HG03342 (cell line): ENCODE measurements around the gene PEAK3.
A peak's percentile ranks its signal among the peaks of the same experiment; 100 is the strongest.
"Not testable (repeated sequence)": the region's sequence is repeated elsewhere in the genome, so short reads cannot be mapped to it uniquely, and the experiment has no call there.

Source experiments
- ATAC-seq: cut with Tn5 transposase; IDR thresholded peaks from one replicate; pipeline ENCODE4 v1.9.1; 2021; ENCODE audit warnings: mild to moderate bottlenecking, moderate library complexity; ENCODE audit not compliant: unreplicated experiment

The PEAK3 gene

DNA sequence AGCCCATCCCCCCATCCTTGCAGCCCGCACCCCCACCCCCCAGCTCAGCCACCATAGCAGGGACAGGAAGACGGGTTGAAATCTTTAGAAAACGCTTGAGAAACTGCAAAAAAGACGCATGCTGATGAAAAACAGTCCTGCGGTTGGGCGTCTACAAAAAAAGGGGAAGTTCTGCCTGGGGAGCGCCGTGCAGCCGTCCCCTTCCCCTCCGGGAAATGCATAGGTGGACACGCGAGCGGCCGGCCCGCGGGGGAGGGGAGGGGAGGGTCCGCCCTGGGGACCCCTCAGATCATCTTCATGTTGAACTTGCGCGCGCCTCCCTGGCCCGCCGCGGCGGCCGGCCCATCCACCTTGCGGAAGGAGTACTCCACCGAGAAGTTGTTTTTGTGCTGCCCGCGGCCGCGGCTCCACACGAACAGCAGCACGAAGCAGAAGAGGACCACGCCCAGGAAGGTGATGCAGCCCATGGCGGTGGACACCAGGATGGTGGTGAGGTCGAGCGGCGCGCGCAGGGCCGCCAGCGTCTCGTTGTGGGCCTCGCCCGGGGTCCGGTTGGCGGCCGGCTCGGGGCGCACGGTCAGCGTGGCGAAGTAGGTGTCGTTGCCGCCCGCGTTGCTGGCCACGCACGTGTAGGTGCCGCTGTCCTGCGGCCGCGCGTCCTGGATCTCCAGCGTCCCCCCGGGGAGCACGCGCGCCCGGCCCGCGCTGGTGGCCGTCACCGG, 7.9 kb upstream of the PEAK3 start:
- ATAC-seq: no peak

DNA sequence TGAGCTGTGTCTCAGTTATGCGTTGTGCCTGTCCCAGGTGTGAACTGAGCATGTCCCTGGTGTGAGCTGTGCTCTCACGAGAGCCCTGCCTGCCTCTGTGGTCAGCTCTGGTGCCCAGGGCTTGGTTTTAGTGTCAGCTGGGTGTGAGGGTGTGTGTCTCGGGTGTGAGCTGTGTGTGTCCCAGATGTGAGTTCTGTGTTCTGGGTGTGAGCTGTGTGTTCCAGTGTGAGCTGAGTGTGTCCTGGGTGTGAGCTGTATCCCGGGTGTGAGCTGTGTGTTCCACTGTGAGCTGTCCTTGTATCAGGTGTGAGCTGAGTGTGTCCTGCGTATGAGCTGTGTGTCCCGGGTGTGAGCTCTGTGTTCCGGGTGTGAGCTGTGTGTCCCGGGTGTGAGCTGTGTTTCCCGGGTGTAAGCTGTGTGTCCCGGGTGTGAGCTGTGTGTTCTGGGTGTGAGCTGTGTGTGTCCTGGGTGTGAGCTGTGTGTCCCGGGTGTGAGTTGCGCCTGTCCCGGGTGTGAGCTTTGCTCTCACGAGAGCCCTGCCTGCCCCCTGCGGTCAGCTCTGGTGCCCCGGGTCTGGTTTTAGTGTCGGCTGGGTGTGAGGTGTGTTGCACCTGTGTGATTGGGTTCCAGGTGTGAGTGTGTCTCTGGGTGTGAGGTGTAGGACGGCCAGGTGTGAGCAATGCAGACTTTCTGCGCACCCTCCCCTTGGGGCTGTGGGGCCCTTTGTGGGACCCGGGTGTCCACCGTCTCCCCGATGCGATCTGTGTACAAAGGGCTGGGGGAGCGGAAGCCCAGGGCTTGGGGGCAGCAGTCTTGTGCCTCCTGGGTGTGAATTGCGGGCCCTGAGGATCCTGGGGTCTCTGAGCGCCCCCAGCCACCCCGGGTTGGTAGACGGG, 7.1 kb upstream of the PEAK3 start:
- no peak for ATAC-seq

DNA sequence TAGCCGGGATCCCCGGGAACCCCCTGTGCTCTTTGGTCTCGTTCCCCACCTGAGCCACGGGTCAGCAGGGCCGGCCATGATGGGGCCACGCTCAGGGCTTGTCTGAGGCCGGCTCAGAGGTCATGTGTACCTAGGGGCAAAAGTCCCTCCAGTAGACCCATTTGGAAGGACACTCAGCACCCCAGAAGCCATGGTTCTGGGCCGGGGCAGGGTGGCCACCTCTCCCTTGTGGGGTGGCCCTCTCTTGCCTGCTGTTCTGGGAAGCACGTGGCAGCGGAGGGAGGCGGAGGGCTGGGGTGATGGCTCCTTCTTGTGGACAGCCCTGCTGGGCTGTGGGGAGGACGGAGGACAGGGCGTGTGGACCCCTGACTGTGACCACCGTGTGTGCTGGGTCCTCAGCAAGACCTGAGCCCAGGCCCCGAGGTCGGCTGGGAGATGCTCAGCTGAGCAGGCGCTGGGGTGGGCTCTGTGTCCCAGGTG, 6.4 kb upstream of the PEAK3 start:
- no peak for ATAC-seq

DNA sequence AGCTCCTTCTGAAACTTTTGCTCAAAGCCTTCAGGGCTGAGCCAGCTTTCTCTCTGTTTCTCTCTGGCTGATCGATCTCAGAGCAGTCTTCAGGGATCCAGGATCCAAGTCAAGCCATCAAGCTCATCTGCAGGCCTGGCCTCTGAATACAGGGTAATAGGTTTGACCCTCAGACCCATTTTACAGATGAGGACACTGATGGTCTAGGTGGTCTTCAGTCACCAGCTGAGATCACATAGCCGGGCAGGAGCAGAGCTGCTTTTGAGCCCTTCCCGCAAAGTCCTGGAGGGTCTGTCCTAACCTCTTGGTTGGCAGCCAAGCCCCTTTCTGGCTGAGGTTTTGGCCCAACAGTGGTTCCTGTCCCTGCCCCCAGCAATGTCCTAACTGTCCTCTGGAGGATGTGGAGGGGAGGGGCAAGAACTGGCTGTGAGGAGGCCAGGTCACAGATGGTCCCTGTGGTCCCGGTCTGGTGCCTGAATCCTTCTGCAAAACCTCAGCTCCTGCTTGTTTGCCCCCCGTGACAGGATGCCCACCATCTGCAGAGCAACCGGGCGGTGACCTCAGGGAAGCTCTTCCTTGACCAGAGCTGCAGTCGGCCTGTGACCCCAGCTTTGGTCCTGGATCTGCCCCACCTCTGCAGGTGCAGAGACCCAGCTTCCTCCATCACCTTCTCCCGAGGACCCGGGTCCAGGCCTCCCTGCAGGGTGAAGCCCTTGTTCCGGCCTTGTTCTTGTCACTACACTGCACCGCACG, 5.8 kb upstream of the PEAK3 start:
- ATAC-seq: no peak

DNA sequence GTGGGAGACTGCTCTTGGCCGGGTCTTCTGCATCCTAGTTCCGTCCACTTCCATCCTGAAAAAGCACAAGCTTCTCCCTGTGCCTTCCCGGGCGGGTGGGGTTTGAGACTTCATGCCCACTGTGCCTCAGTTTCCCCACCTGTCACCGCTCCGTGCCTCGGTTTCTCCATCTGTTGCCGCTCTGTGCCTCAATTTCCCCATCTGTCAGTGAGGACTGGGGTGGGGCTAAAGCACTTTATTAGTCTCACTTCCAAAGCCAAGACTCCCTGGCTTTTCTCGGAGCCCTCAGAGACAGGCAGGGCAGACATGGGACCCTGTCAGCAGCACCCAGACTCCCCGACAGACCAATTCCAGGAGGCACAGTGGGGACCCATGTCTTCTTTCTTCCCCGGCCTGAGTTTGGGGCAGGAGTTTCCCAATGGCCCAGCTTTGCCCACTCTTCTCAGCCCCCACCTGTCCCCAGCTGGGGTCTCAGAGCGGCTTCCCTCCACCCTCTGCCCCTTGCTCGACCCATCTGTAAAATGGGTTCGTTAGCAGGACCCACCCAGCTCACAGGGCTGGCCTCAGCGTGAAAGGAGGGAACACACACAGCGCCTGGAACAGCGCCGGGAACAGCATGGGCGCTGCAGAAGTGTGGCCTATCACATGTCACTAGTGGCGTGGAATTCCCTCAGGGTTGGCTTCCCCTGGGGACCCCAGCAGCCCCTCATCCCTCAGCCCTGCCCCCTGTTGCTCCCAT, 4.6 kb upstream of the PEAK3 start:
- ATAC-seq: no peak

DNA sequence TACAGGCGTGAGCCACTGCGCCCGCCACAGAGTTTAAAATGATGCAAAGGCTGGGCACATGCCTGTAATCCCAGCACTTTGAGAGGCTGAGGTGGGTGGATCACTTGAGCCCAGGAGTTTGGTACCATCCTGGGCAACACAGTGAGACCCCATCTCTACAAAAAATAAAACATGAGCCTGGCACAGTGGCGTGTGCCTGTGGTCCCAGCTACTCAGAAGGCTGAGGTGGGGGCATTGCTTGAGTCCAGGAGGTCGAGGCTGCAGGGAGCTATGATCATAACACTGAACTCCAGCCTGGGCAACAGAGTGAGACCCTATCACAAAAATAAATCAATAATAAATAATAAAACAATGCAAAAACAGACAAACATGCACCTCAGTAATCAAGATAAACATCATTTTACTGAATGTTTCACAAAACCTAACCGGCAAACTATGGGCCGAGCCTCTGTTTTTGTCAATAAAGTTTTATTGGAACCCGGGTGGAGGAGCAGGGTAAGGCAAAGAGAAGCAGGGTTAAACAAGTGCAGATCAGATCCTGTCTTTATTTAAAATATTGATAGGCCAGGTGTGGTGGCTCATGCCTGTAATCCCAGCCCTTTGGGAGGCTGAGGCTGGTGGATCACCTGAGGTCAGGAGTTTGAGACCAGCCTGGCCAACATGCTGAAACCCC, 2.0 kb upstream of the PEAK3 start:
- no peak for ATAC-seq

DNA sequence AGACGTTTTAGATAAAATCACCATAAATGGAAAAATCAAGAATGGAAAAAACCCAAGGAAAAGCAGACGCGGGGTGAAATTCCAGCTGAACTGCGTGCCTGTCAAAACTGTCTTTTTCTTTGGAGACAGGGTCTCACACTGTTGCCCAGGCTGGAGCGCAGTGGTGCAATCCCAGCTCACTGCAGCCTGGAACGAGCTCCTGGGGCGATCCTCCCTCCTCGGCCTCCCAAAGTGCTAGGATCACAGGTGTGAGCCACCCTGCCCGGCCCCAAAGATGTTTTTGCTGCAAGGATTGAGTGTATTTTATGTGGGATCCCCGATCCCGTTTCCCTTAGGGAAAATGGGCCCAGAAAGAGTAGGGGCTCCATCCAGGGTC, 875 bp upstream of the PEAK3 start:
- no peak for ATAC-seq

DNA sequence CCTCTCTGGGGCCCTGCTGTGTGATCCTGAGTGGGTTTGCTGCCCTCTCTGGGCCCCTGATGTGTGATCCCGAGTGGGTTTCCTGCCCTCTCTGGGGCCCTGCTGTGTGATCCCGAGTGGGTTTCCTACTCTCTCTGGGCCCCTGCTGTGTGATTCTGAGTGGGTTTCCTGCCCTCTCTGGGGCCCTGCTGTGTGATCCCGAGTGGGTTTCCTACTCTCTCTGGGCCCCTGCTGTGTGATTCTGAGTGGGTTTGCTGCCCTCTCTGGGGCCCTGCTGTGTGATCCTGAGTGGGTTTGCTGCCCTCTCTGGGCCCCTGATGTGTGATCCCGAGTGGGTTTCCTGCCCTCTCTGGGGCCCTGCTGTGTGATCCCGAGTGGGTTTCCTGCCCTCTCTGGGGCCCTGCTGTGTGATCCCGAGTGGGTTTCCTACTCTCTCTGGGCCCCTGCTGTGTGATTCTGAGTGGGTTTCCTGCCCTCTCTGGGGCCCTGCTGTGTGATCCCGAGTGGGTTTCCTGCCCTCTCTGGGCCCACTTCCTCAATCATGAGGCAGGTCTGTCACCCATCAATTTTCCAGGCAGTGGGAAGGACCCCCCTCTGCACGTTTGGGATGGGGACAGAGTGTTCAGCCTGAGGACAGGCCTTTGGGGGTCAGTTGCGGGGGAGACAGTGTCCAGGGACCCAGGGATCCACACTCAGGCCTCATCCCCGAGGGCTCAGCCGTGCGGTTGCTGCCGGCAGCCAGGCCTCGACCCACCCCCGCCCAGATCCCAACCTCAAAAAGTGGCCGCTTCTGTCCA, 512 bp downstream of the PEAK3 start:
- ATAC-seq: not testable (repeated sequence)

DNA sequence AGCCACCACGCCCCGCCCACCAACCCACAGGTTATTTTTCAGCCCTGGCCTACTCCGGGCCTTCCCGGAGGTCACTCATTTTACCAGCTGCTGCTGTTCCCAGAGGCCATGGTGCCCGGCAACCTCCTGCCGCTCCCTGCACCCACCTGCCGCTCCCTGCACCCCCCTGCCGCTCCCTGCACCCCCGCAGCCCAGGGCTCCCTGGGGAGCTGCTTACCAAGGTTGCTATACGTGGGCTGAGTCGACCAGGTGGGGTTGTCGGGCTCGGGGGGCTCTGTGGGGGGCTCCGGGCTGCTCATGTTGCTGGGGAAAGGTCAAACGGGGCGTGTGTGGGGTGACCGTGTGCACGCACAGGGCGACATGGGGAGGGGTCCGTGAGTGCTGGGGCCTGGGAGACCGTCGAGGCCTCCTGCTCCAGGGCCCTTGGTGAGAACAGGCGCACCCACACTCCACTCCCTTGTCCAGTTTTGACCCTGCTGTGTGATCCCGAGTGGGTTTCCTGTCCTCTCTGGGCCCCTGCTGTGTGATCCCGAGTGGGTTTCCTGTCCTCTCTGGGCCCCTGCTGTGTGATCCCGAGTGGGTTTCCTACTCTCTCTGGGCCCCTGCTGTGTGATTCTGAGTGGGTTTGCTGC, 1.2 kb downstream of the PEAK3 start:
- no peak for ATAC-seq

DNA sequence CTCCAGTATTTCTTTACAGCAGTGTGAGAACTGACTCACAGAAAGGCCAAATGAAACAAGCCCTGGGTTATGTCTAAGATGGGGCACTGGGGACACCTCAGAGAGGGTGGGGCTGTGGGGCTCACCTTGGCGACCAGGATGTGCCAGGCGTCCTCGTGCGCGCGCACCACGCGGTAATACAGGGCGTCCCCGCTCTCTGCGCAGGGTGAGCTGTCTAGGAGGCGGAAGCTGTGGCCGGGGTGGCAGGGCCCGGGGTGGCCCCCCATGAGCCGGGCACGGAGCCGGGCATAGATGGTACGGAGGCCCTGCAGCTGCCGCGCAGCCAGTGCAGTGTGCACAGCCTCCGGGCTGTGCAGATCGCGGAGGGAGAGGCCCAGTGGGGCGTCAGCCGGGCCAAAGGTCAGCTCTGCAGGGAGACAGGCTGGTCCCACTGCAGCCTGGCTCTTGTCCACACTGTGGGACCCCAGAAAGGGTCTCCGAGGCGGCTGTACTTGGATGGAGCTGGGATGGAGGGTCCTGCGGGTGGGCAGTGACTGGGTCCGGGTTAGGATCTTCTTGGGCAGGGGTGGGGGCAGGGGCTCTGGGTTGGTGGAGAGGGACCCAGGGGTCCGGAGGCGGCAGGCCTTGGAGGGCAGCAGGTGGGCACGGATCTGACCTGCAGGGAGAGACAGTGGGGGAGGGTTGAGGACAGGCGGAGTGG, 3.4 kb downstream of the PEAK3 start:
- no peak for ATAC-seq

DNA sequence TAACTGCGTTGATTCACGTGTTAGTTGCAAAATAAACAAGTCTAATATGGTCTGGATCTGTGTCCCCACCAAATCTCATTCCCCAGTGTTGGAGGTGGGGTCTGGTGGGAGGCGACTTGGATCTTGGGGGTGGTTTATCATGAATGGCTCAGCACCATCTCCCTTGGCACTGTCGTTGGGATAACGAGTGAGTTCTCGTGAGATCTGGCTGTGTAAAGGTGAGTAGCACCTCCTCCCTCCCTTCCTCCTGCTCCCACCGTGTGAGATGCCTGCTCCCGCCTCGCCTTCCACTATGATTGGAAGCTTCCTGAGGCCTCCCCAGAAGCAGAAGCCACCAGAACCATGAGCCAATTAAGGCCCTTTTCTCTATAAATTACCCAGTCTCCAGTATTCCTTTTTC, 4.8 kb downstream of the PEAK3 start:
- ATAC-seq: no peak

DNA sequence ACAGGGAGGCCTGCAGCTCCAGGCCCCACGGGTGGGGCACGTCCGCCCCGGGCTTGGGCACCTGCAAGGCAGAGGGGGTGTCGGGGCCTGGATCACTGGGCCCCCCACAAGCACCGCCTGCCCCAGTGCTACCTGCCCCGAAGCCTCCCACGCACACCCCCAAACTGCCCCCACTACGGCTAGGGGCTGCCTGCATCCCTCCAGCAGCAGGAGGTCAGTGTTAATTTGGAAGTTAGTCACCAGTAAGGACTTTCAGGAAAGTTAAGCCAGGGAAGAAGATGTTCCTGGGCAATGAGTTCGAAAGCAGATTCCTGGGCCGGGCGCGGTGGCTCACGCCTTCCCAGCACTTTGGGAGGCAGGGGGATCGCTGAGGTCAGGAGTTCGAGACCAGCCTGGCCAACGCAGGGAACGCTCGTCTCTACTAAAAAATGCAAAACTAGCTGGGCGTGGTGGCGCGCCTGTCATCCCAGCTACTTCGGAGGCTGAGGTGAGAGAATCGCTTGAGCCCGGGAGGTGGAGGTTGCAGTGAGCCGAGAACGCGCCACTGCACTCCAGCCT, 5.5 kb downstream of the PEAK3 start:
- ATAC-seq: no peak

DNA sequence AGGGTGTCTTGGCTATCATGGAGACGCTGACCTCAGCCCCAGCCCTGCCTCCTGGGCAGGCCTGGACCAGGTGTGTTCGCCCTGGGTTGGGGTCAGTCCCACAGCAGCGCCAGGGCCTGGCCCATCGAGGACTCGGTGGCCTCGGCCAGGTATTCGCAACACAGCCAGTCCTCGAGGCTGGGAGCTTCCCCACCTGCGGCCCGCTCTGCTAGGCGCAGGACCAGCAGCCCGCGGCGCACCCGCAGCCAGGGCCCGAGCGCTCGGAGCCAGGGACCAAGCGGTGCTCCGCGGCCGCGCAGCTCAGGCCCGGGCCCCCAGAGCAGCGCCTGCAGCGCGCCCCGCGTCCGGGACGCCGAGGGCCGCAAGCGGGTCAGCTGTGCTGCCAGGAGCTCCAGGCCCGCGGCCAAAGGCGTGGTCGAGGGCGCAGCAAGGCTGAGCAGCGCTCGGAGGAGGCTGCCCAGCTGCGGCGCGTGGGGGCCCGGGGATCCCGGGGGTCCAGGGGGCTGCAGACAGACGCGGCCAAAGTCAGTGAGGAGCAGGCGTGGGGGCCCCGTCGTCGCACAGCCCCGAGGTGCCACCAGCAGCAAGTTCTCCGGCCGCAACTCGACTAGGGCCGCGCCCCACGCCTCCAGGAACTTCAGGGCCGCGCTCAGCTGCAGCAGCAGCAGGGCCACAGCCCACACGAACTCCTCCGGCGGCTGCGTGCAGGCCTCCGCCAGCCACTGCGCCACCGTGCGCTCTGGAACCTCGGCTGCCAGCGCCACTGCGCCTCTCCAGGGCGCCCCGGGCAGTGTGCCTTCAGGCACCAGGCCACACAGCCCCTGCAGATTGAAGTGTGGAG, 6.2 kb downstream of the PEAK3 start:
- no peak for ATAC-seq

DNA sequence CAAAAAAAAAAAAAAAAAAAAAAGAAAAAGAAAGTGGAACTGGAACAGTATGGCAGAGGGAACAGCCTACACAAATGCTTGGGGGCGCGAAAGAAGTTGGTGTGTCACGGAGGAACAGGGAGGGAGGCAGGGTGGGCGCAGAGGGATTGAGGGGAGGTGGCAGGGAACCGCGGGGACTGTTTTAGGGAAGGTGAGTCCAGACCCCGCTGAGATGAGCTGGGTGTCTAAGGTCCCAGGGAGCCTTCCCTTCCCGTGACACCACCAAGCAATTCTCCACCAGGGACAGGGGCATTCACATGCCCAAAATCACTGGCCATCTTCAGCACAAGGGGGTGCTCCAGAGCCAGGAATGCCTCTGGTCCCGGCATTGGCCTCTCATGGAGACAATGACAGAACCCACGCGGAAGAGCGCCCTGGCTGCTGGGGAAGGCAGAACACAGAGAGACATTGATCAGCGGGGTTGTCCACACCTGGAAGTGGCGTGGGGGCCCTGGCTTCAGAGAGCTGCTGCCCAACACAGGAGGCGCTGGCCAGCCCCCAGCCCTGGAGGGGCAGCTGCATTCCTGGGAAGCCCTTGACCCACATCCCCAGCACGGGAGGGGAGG, 6.9 kb downstream of the PEAK3 start:
- no peak for ATAC-seq

DNA sequence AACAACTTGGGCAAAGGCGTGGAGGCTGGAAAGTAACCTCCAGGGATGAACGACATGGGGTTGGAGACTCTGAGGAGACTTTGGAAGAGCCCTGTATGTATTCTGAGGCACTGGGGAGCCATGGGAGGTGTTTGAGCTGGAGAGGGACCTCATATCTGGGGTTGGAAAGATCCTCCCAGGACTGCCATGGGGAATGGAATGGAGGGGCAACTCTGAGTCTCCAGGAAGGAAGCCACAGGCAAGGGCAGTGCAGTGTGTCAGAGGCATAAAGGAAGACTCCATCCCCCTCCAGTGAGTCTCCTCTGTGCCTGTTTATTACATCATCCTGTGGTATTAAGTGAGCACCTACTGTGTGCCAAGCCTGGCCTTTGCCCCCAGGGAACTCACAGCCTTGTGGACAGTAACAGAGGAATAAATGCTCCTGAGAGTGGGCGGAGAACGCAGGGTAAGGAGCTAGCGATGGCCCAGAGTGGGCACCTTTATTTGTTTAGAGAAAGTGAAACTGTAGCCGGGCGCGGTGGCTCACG, 7.7 kb downstream of the PEAK3 start:
- ATAC-seq: no peak

DNA sequence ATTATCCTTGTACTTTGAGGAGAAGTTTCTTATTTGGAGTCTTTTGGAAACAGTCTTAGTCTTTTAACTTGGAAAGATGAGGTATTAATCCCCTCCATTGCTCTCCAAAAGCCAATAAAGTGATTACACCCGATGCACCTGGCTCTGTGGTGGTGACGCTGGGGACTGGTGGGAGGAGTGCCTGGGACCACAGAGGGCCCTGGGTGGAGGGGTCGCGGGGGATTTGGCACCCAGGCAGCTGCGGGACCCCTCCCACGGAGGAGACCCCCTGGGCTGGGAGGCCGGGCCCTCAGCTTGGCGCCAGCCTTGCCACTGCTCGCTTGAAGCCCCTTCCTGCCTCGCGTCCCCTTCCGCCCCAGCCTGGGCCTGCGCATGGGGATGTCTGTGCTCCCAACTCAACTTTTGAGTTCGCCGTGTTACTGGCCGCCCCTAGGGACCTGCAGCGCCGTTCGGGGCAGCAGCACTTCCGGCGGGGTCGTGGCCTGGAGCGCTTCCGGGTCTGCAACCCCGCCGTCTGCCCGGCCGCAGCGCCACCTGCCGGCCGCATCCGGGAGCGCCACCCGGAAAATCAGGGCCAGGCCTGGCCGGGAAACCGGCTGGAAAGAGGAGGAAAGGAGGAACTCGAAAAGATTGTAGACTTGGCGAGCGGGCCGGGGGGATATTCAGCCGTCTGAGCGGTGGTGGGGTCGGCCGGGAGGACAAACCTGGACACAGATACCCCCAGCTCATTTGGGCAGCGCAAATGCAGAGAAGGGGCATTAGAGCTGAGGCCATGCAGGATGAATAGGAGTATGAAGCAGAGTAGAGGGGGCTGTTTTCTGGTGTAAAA, 8.4 kb downstream of the PEAK3 start:
- peak; percentile 37 for ATAC-seq
